ENCODE measurements around the gene COG8. TPM values are rescaled to one million over a fixed set of nuclear protein-coding genes. Genes with fewer than 3 reads are reported as not detected.

Gene COG8
- total and polyA plus RNA-seq, 8 donors = 23.9 to 36.1 (median 32.9) TPM

DNA sequence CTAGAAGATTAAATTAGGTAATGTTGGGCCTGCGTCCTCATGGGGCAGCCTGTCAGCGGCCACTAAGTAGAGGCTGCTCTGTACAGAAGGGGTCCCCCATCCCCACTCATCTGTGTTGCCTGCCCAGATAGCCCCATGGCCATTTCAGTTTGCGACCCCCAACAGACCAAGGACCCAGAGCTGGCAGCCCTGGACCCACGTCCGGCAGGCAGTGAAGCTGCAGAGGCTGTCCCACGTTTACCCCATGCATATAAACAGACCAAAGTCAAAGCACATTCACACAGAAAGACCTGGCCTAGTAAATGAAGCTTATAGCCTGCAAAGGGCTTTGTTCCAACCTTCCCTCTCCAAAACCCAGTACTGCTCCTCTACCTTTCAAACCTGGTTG is 13.6 kb downstream of the COG8 start:
- H3K27ac ChIP-seq = no peak overlapping the region
- ATAC-seq (no peak), DNase-seq (no peak)
- H3K4me3 ChIP-seq = no peak overlapping the region
- TF ChIP-seq, protein P1, sequence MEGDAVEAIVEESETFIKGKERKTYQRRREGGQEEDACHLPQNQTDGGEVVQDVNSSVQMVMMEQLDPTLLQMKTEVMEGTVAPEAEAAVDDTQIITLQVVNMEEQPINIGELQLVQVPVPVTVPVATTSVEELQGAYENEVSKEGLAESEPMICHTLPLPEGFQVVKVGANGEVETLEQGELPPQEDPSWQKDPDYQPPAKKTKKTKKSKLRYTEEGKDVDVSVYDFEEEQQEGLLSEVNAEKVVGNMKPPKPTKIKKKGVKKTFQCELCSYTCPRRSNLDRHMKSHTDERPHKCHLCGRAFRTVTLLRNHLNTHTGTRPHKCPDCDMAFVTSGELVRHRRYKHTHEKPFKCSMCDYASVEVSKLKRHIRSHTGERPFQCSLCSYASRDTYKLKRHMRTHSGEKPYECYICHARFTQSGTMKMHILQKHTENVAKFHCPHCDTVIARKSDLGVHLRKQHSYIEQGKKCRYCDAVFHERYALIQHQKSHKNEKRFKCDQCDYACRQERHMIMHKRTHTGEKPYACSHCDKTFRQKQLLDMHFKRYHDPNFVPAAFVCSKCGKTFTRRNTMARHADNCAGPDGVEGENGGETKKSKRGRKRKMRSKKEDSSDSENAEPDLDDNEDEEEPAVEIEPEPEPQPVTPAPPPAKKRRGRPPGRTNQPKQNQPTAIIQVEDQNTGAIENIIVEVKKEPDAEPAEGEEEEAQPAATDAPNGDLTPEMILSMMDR (IDR thresholded peaks at IDR 0.05) = no peak
- H3K9me3 ChIP-seq = no peaks in the 10 kb centered on the region
- no peaks in the 10 kb centered on the region for H3K27me3 ChIP-seq
- intact Hi-C loops (cut with DNase I) = no loop called here
- peaks cover 0 to 77% of the 10 kb centered on the region in 2 donors for H3K36me3 ChIP-seq
- peaks cover 18 to 61% of the 10 kb centered on the region in 2 donors for H3K4me1 ChIP-seq

DNA sequence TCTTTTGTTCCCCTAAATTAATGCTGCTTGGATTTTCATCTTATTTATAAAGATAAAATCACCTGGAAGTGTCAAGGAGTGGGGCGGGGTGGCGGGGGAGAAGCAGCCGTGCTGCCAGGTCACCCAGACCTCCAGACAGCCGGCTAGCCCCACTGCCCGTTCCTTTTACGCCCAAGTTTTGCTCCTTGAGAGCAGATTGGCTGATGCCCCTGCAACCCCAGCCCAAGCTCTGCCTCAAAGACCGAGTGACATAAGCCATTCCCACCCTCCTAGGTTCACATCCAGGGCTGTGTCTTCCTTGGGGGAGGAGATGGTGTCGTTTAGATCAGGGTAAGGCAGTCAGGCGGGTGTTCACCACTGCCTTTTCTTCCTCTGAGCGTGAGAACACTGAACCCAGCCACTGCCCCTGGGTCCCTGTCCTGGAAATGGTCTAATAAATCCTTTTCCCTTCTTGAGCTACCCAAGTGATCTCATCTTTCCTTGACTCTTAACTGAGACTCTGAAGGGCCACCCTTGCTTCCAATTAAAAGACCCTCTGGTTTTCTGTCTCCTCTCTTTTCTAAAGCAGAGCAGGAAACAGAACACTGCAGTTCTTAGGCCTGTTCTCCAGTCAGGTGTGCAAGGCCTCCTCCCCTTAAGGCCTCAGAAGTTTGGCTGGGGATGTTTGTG is 14.6 kb downstream of the COG8 start:
- H3K4me1 ChIP-seq = peaks cover 18 to 54% of the 10 kb centered on the region in 2 donors
- no peak overlapping the region for H3K4me3 ChIP-seq
- H3K27me3 ChIP-seq = no peaks in the 10 kb centered on the region
- peaks cover 0 to 88% of the 10 kb centered on the region in 2 donors for H3K36me3 ChIP-seq
- H3K9me3 ChIP-seq = no peaks in the 10 kb centered on the region
- H3K27ac ChIP-seq = no peak overlapping the region
- intact Hi-C loops (cut with DNase I) = no loop called here
- ATAC-seq (no peak), DNase-seq (no peak)
- TF ChIP-seq, protein P1 (IDR thresholded peaks at IDR 0.05) = no peak

DNA sequence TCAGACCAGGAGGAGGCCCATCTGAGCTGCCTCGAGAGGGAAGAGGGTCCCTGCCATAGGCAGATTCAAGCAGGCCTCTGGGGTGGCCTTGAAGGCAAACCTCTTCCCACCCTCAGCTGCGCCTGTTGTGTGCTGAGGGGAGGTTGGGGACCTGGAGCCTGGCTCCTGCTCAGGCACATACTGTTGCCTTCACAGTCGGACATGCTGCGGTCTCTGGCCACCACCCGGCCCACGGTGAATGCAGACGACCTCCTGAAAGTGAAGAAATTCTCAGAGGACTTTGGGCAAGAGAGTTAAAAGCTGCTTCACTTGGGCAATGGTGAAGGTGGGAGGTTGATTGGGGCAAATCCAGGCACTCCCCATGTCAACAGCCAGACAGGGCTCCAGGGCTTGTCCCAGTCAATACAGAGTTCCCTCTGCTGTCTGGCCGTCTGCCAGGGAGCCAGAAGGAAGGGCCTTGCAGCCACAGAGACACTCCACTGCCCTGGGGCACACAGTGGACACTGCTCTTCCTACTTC is 15.3 kb downstream of the COG8 start:
- intact Hi-C loops (cut with DNase I) = no loop called here
- Histone ChIP-seq H3K4me3 (no peak overlapping the region), H3K36me3 (peaks cover 0 to 94% of the 10 kb centered on the region in 2 donors), H3K27ac (no peak overlapping the region), H3K4me1 (peaks cover 12 to 47% of the 10 kb centered on the region in 2 donors), H3K27me3 (no peaks in the 10 kb centered on the region), H3K9me3 (no peaks in the 10 kb centered on the region)
- DNase-seq (peak in 1 of 4 donors; percentile 76), ATAC-seq (peak; percentile 69)
- TF ChIP-seq, protein P1 (IDR thresholded peaks at IDR 0.05) = no peak

DNA sequence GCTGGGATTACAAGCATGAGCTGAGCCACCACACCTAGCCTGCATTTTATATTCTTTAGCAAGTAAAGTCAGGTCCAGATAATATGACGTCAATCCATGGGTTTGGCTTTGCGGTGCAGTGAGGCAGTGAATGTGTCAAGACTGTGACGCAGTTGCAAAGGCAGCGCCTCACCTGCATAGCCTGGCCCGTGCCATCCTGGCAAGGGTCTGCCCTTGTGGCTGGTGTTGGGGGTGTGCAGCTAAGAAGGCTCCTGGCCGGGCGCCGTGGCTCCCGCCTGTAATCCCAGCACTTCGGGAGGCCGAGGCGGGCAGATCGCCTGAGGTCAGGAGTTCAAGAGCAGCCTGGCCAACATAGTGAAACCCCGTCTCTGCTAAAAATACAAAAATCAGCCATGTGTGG is 15.9 kb downstream of the COG8 start:
- Histone ChIP-seq H3K4me1 (peaks cover 6 to 40% of the 10 kb centered on the region in 2 donors), H3K4me3 (no peak overlapping the region), H3K27ac (no peak overlapping the region), H3K9me3 (no peaks in the 10 kb centered on the region), H3K27me3 (no peaks in the 10 kb centered on the region), H3K36me3 (peaks cover 0 to 99% of the 10 kb centered on the region in 2 donors)
- TF ChIP-seq, protein P1 (IDR thresholded peaks at IDR 0.05) = no peak
- intact Hi-C loops (cut with DNase I) = no loop called here
- no peak for ATAC-seq
- no peak for DNase-seq

DNA sequence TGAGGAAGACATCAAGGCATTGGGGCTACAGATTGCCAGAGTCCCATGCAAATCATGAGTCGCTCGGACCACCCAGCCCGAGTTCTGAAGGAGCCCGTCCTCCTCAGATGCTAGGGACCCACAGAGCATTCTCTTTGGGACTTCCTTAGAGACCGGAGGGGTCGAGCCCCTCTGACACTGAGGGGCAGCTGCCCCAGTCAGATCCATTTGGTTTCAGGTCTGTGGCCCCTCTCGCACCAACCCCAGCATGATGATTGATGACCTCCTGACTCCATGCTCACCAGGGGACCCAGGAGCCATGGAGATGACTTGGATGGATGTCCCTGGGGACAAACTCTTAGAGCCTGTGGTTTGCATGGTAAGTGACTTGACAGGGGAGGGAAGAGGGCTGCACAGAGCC is 17.0 kb downstream of the COG8 start:
- H3K9me3 ChIP-seq = no peaks in the 10 kb centered on the region
- intact Hi-C loops (cut with DNase I) = no loop called here
- H3K36me3 ChIP-seq = peaks cover 0 to 99% of the 10 kb centered on the region in 2 donors
- H3K27me3 ChIP-seq = no peaks in the 10 kb centered on the region
- H3K4me1 ChIP-seq = peaks cover 5 to 30% of the 10 kb centered on the region in 2 donors
- no peak overlapping the region for H3K27ac ChIP-seq
- no peak overlapping the region for H3K4me3 ChIP-seq
- ATAC-seq (no peak), DNase-seq (no peak)
- TF ChIP-seq, protein P1 (IDR thresholded peaks at IDR 0.05) = no peak

All from left lung (tissue), 10 donors.